Neuronal stem cell (in vitro differentiated cells): ENCODE data around the gene GALNTL6.

Experiments
- DNase-seq: peaks from one replicate; pipeline ENCODE4 v3.0.0-alpha.2; 2013; ENCODE audit warnings: low spot score
- H2AFZ ChIP-seq: one replicate; pipeline ENCODE4 v1.6.1; 2013; ENCODE audit warnings: mild to moderate bottlenecking, low read length, inconsistent platforms
- H2AK5ac ChIP-seq: 2 replicates; pipeline ENCODE4 v1.6.1; 2013; ENCODE audit warnings: low read depth, mild to moderate bottlenecking, inconsistent platforms, low read length, moderate library complexity, mixed read lengths
- H2BK120ac ChIP-seq: 2 replicates; pipeline ENCODE4 v1.6.1; 2013; ENCODE audit warnings: low read depth, mild to moderate bottlenecking, inconsistent platforms, low read length, moderate library complexity, mixed read lengths
- H2BK12ac ChIP-seq: one replicate; pipeline ENCODE4 v1.6.1; 2013; ENCODE audit warnings: low read length, inconsistent platforms
- H2BK15ac ChIP-seq: 2 replicates; pipeline ENCODE4 v1.6.1; 2013; ENCODE audit warnings: mild to moderate bottlenecking, low read length, inconsistent platforms, mixed read lengths
- H2BK5ac ChIP-seq: one replicate; pipeline ENCODE4 v1.6.1; 2013; ENCODE audit warnings: inconsistent platforms, mild to moderate bottlenecking, low read length, moderate library complexity
- H3K14ac ChIP-seq: one replicate; pipeline ENCODE4 v1.6.1; 2013; ENCODE audit warnings: low read length, inconsistent platforms
- H3K18ac ChIP-seq: 2 replicates; pipeline ENCODE4 v1.6.1; 2013; ENCODE audit warnings: low read length, inconsistent platforms
- H3K23ac ChIP-seq: 2 replicates; pipeline ENCODE4 v1.6.1; 2013; ENCODE audit warnings: low read depth, mild to moderate bottlenecking, mixed read lengths, low read length, inconsistent platforms; ENCODE audit not compliant: poor library complexity
- H3K27ac ChIP-seq: replicated peaks from 3 replicates; pipeline ENCODE4 v1.5.1; 2013; ENCODE audit warnings: low read length, inconsistent platforms
- H3K27me3 ChIP-seq, 3 experiments: 2 replicates each; pipeline ENCODE4 v1.6.1; 2013; ENCODE audit warnings: low read length in 3 of 3, mild to moderate bottlenecking in 2 of 3, inconsistent platforms in 1 of 3, low read depth in 1 of 3, mixed read lengths in 1 of 3, moderate library complexity in 1 of 3; ENCODE audit not compliant: control insufficient read depth in 3 of 3, insufficient read depth in 3 of 3
- H3K36me3 ChIP-seq, 2 donors: replicated peaks in 1 of 2; 2 replicates each; pipeline ENCODE4 v1.6.1; 2013; ENCODE audit warnings: low read length in 2 of 2; ENCODE audit not compliant: control insufficient read depth in 2 of 2, insufficient read depth in 2 of 2
- H3K4ac ChIP-seq: 2 replicates; pipeline ENCODE4 v1.6.1; 2013; ENCODE audit warnings: inconsistent platforms, mild to moderate bottlenecking, low read length, moderate library complexity
- H3K4me1 ChIP-seq, 2 donors: 1 replicate in 1 of 2; 2 replicates in 1 of 2; pipeline ENCODE4 v1.6.1; 2013; ENCODE audit warnings: low read length in 2 of 2, low read depth in 1 of 2; ENCODE audit not compliant: control insufficient read depth in 2 of 2, insufficient read depth in 1 of 2
- H3K4me2 ChIP-seq: one replicate; pipeline ENCODE4 v1.6.1; 2013; ENCODE audit warnings: mild to moderate bottlenecking, low read length, inconsistent platforms; ENCODE audit not compliant: insufficient read depth, poor library complexity, severe bottlenecking
- H3K4me3 ChIP-seq, 2 donors: 2 replicates each; pipeline ENCODE4 v1.5.1; 2013; ENCODE audit warnings: low read length in 2 of 2, mild to moderate bottlenecking in 2 of 2, inconsistent platforms in 1 of 2, moderate library complexity in 1 of 2
- H3K79me1 ChIP-seq: one replicate; pipeline ENCODE4 v1.6.1; 2013; ENCODE audit warnings: low read depth, mild to moderate bottlenecking, inconsistent platforms, low read length, moderate library complexity
- H3K9ac ChIP-seq: one replicate; pipeline ENCODE4 v1.6.1; 2013; ENCODE audit warnings: mild to moderate bottlenecking, low read depth, low read length, inconsistent platforms; ENCODE audit not compliant: poor library complexity
- H3K9me3 ChIP-seq, 2 donors: replicated peaks in 1 of 2; 2 replicates each; pipeline versions ENCODE3 to v1.6.1; 2013; ENCODE audit warnings: low read length in 2 of 2, mild to moderate bottlenecking in 2 of 2, inconsistent platforms in 1 of 2, low read depth in 1 of 2, mixed read lengths in 1 of 2, moderate library complexity in 1 of 2; ENCODE audit not compliant: control insufficient read depth in 2 of 2, insufficient read depth in 1 of 2
- H4K8ac ChIP-seq: one replicate; pipeline ENCODE4 v1.6.1; 2013; ENCODE audit warnings: low read depth, mild to moderate bottlenecking, inconsistent platforms, low read length, moderate library complexity
- H4K91ac ChIP-seq: one replicate; pipeline ENCODE4 v1.6.1; 2013; ENCODE audit warnings: low read length, low read depth, mild to moderate bottlenecking, inconsistent platforms; ENCODE audit not compliant: poor library complexity
- WGBS, 2 donors: extraction: QIAGEN DNeasy Blood & Tissue Kit; methylation state at CpG; one replicate each; pipeline ENCODE4 v1.1.7; 2013; ENCODE audit warnings: missing lambda C conversion rate in 2 of 2, mixed read lengths in 1 of 2; ENCODE audit not compliant: insufficient read length in 2 of 2, insufficient replicate concordance in 1 of 2; ENCODE audit errors: extremely low coverage in 2 of 2; 5-methylcytosine and 5-hydroxymethylcytosine counted together

Gene GALNTL6

DNA sequence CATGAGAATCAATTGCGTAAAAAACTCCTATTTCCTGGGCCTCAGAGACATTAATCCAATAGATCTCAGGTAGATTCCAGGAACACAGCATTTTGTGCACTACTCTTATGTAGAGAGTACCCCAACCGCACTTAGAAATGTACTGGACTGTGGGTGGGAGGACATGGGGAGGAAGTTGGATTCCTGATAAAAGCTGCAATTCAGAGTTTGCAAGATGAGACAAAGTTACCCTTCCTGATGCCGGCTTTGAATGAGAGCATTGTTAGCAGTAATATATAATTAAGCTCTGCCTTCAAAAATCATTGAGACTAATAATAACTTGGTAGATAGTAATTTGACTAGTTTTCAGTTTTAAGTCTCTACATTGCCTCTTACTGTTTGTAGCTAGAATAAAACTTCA, 1032.1 kb downstream of the GALNTL6 start:
- no peaks in the 10 kb centered on the region for H3K36me3 ChIP-seq
- H3K23ac ChIP-seq, result no peak overlapping the region
- no peak overlapping the region for H3K14ac ChIP-seq
- H3K79me1 ChIP-seq, result no peaks in the 10 kb centered on the region
- H3K9me3 ChIP-seq, result peaks cover 2 to 10% of the 10 kb centered on the region in 2 donors
- H3K4me2 ChIP-seq, result no peak overlapping the region
- H4K91ac ChIP-seq, result no peak overlapping the region
- H4K8ac ChIP-seq, result no peak overlapping the region
- H3K9ac ChIP-seq, result no peak overlapping the region
- H3K27ac ChIP-seq, result no peak overlapping the region
- H2AFZ ChIP-seq, result no peak overlapping the region
- no peak overlapping the region for H3K4ac ChIP-seq
- DNase-seq, result no peak
- no peak overlapping the region for H2AK5ac ChIP-seq
- no peak overlapping the region for H2BK12ac ChIP-seq
- peaks cover 4 to 12% of the 10 kb centered on the region in 2 donors for H3K4me1 ChIP-seq
- H2BK120ac ChIP-seq, result no peak overlapping the region
- H2BK15ac ChIP-seq, result no peak overlapping the region
- no peaks in the 10 kb centered on the region for H3K27me3 ChIP-seq
- no peak overlapping the region for H3K18ac ChIP-seq
- WGBS, 2 donors, result no CpG with 5 or more reads among the region's 3 CpGs
- no peak overlapping the region for H3K4me3 ChIP-seq
- no peak overlapping the region for H2BK5ac ChIP-seq

DNA sequence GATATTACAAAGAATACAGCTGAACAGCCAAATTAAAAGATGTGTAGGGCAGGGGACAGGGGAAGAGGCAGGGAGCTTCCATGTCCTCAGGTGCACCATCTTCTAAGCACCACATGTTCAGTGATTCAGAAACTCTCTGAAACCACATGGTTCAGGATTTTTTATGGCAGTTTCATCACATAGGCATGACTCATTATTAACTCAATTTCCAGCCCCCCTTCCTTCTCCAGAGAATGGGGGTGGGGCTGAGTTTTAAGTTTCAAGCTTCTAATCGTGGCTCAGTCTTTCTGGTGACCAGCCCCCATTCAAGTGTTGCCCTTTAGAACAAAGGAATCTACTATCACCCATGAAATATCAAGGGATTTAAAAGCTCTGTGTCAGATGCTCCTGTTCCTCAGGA, 1037.6 kb downstream of the GALNTL6 start:
- no peak overlapping the region for H2BK120ac ChIP-seq
- DNase-seq, result no peak

DNA sequence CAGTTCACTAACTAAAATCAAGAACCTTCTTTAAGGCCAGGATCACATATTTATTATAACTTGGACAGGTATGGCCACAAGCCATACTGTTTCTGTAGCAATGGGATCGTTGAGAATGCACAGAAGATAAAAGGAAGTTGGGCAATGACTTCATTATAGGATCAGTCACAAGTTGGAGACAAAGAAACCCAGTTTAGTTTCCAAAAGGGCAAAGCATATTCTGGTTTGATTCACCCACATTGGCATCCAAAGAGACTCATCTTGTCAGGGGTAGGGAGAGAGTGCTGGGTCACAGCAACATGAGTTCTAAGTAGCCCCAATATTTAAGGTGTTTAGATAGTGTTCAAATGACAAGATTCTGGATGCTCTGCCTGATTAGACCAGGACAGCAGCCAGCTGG, 1038.3 kb downstream of the GALNTL6 start:
- no peak overlapping the region for H3K14ac ChIP-seq
- no peak overlapping the region for H2AK5ac ChIP-seq
- no CpG with 5 or more reads among the region's 1 CpG for WGBS, 2 donors
- H3K36me3 ChIP-seq, result no peaks in the 10 kb centered on the region
- H3K9ac ChIP-seq, result no peak overlapping the region
- no peak overlapping the region for H3K23ac ChIP-seq
- no peak overlapping the region for H3K4me3 ChIP-seq
- H3K18ac ChIP-seq, result no peak overlapping the region
- no peak overlapping the region for H2BK12ac ChIP-seq
- no peak overlapping the region for H4K91ac ChIP-seq
- no peak overlapping the region for H2AFZ ChIP-seq
- no peaks in the 10 kb centered on the region for H3K27me3 ChIP-seq
- no peaks in the 10 kb centered on the region for H3K79me1 ChIP-seq
- H2BK5ac ChIP-seq, result no peak overlapping the region
- peaks cover 0 to 6% of the 10 kb centered on the region in 2 donors for H3K4me1 ChIP-seq
- no peak for DNase-seq
- H2BK120ac ChIP-seq, result no peak overlapping the region
- H3K27ac ChIP-seq, result no peak overlapping the region
- H3K9me3 ChIP-seq, result no peaks in the 10 kb centered on the region
- H3K4me2 ChIP-seq, result no peak overlapping the region
- no peak overlapping the region for H2BK15ac ChIP-seq
- H4K8ac ChIP-seq, result no peak overlapping the region
- H3K4ac ChIP-seq, result no peak overlapping the region

More for the DNA sequence above, 1037.6 kb downstream of the GALNTL6 start:
- Histone ChIP-seq H2BK12ac (no peak overlapping the region), H3K4me3 (no peak overlapping the region), H3K4ac (no peak overlapping the region), H4K91ac (no peak overlapping the region), H2AFZ (no peak overlapping the region), H3K9me3 (no peaks in the 10 kb centered on the region), H3K23ac (no peak overlapping the region), H3K4me1 (peaks cover 0 to 5% of the 10 kb centered on the region in 2 donors), H3K14ac (no peak overlapping the region), H4K8ac (no peak overlapping the region), H2AK5ac (no peak overlapping the region), H3K18ac (no peak overlapping the region), H3K27ac (no peak overlapping the region), H2BK5ac (no peak overlapping the region), H3K9ac (no peak overlapping the region), H3K27me3 (no peaks in the 10 kb centered on the region), H3K36me3 (no peaks in the 10 kb centered on the region), H3K79me1 (no peaks in the 10 kb centered on the region), H3K4me2 (no peak overlapping the region), H2BK15ac (no peak overlapping the region)
- WGBS, 2 donors, result no CpG with 5 or more reads among the region's 1 CpG

DNA sequence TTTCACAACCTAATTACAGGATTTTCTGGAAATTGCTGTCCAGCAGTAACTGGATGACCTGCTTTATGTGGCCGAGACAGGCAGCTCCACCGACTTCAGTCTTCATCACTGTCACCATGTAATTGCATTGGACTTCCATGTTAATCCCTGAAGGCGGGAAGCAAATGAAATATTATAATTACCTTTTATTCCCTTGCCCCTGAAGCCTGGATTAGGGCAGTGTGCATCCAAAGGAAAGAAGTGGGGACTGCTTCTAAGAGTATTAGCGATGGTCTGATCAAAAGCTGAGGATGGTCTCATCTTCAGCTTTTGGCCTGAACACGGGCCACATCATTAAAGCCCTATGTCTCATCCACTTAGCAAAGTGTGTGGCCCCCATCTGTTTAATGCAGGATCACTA, 1043.8 kb downstream of the GALNTL6 start:
- no CpG with 5 or more reads among the region's 5 CpGs for WGBS, 2 donors
- H4K8ac ChIP-seq, result no peak overlapping the region
- H3K9me3 ChIP-seq, result no peaks in the 10 kb centered on the region
- no peak overlapping the region for H3K4ac ChIP-seq
- no peak overlapping the region for H3K14ac ChIP-seq
- H3K4me2 ChIP-seq, result no peak overlapping the region
- no peaks in the 10 kb centered on the region for H3K27me3 ChIP-seq
- H3K4me3 ChIP-seq, result no peak overlapping the region
- H2BK120ac ChIP-seq, result no peak overlapping the region
- H2AK5ac ChIP-seq, result no peak overlapping the region
- no peaks in the 10 kb centered on the region for H3K36me3 ChIP-seq
- no peak overlapping the region for H3K18ac ChIP-seq
- H3K4me1 ChIP-seq, result peaks cover 0 to 8% of the 10 kb centered on the region in 2 donors
- no peak overlapping the region for H2BK5ac ChIP-seq
- no peak overlapping the region for H4K91ac ChIP-seq
- no peak overlapping the region for H3K23ac ChIP-seq
- no peak overlapping the region for H3K27ac ChIP-seq
- H3K9ac ChIP-seq, result no peak overlapping the region
- no peak overlapping the region for H2BK15ac ChIP-seq
- no peak overlapping the region for H2BK12ac ChIP-seq
- no peak overlapping the region for H2AFZ ChIP-seq
- no peaks in the 10 kb centered on the region for H3K79me1 ChIP-seq
- DNase-seq, result no peak
